ENCODE measurements around the gene MUC5AC. TPM values are rescaled to one million over a fixed set of nuclear protein-coding genes. Genes with fewer than 3 reads are reported as not detected.

MUC5AC gene
- polyA plus RNA-seq, 1 donor from 2014 or later = not detected

- Histone ChIP-seq H2AFZ (ENCODE audit: low read depth, low read length) (no peak overlapping the region), H3K9me2 (ENCODE audit: insufficient read depth, low read length) (no peaks in the 10 kb centered on the region), H4K20me1 (ENCODE audit: insufficient read depth) (no peaks in the 10 kb centered on the region), H3K36me3 (ENCODE audit: insufficient read depth, low read length) (no peaks in the 10 kb centered on the region), H3F3A (ENCODE audit: insufficient read depth, low read length, poor library complexity, severe bottlenecking) (no peaks in the 10 kb centered on the region), H3K4me3 (ENCODE audit: low read length) (no peak overlapping the region), H3K9me3 (ENCODE audit: low read length) (no peaks in the 10 kb centered on the region), H3K27ac (ENCODE audit: low read length) (no peak overlapping the region), H3K79me2 (replicated peaks; ENCODE audit: insufficient read depth, low read length) (no peaks in the 10 kb centered on the region), H3K27me3 (ENCODE audit: insufficient read depth, low read depth, low read length) (no peaks in the 10 kb centered on the region), H3K4me2 (ENCODE audit: low read length) (no peak overlapping the region), H3K9ac (ENCODE audit: low read length) (no peak overlapping the region)
- TF ChIP-seq EP300 (conservative IDR thresholded peaks at IDR 0.05; ENCODE audit: poor library complexity, severe bottlenecking) (no peak), SMC3 (conservative IDR thresholded peaks at IDR 0.05; ENCODE audit: poor library complexity) (no peak), REST (IDR thresholded peaks at IDR 0.05; ENCODE audit: borderline replicate concordance) (no peak), CTCF (IDR thresholded peaks at IDR 0.05; ENCODE audit: poor library complexity, severe bottlenecking) (no peak), RAD21 (conservative IDR thresholded peaks at IDR 0.05) (no peak), MXI1 (conservative IDR thresholded peaks at IDR 0.05; ENCODE audit: poor library complexity, severe bottlenecking) (no peak), TAF1 (IDR thresholded peaks at IDR 0.05; ENCODE audit: low read depth) (no peak), EZH2 (IDR thresholded peaks at IDR 0.05; ENCODE audit: borderline replicate concordance, insufficient read depth, low read length, poor library complexity, severe bottlenecking) (no peak), POLR2AphosphoS5 (IDR thresholded peaks at IDR 0.05) (no peak)
These were observed 40.9 kb upstream of the MUC5AC start for GRCh38 chr11:1116666-1117390.

- H3K9me2 ChIP-seq (ENCODE audit: insufficient read depth, low read length) = no peaks in the 10 kb centered on the region
- H3K36me3 ChIP-seq (ENCODE audit: insufficient read depth, low read length) = no peaks in the 10 kb centered on the region
- no peaks in the 10 kb centered on the region for H3K79me2 ChIP-seq (replicated peaks; ENCODE audit: insufficient read depth, low read length)
- no peak for TF ChIP-seq TAF1 (IDR thresholded peaks at IDR 0.05; ENCODE audit: low read depth)
- no peak for TF ChIP-seq CTCF (IDR thresholded peaks at IDR 0.05; ENCODE audit: poor library complexity, severe bottlenecking)
- TF ChIP-seq MXI1 (conservative IDR thresholded peaks at IDR 0.05; ENCODE audit: poor library complexity, severe bottlenecking) = no peak
- TF ChIP-seq EZH2 (IDR thresholded peaks at IDR 0.05; ENCODE audit: borderline replicate concordance, insufficient read depth, low read length, poor library complexity, severe bottlenecking) = no peak
- no peak for TF ChIP-seq REST (IDR thresholded peaks at IDR 0.05; ENCODE audit: borderline replicate concordance)
- TF ChIP-seq POLR2AphosphoS5 (IDR thresholded peaks at IDR 0.05) = no peak
- no peak for TF ChIP-seq SMC3 (conservative IDR thresholded peaks at IDR 0.05; ENCODE audit: poor library complexity)
- TF ChIP-seq RAD21 (conservative IDR thresholded peaks at IDR 0.05) = no peak
- TF ChIP-seq EP300 (conservative IDR thresholded peaks at IDR 0.05; ENCODE audit: poor library complexity, severe bottlenecking) = no peak
- H3K27ac ChIP-seq (ENCODE audit: low read length) = no peak overlapping the region
- H3K9ac ChIP-seq (ENCODE audit: low read length) = no peak overlapping the region
- no peak overlapping the region for H2AFZ ChIP-seq (ENCODE audit: low read depth, low read length)
- H3K27me3 ChIP-seq (ENCODE audit: insufficient read depth, low read depth, low read length) = no peaks in the 10 kb centered on the region
- no peaks in the 10 kb centered on the region for H4K20me1 ChIP-seq (ENCODE audit: insufficient read depth)
- no peaks in the 10 kb centered on the region for H3K9me3 ChIP-seq (ENCODE audit: low read length)
- H3F3A ChIP-seq (ENCODE audit: insufficient read depth, low read length, poor library complexity, severe bottlenecking) = no peaks in the 10 kb centered on the region
- H3K4me3 ChIP-seq (ENCODE audit: low read length) = no peak overlapping the region
- no peak overlapping the region for H3K4me2 ChIP-seq (ENCODE audit: low read length)
These were observed 39.8 kb upstream of the MUC5AC start for GRCh38 chr11:1117992-1118391.
